HepG2 (cell line): ENCODE results near the gene CTRL. TPM values are rescaled to one million over a fixed set of nuclear protein-coding genes. Genes with fewer than 3 reads are reported as not detected.

Experiments
- CAMTA2 ChIP-seq: sonication (generic); formaldehyde crosslinking; IDR thresholded peaks from 2 replicates; pipeline ENCODE4 v1.4.0; 2020; ENCODE audit warnings: mild to moderate bottlenecking, missing genetic modification reagents, borderline replicate concordance
- FOXJ3 ChIP-seq: sonication (generic); formaldehyde crosslinking; IDR thresholded peaks from 2 replicates; pipeline ENCODE4 v1.4.0; 2020; ENCODE audit warnings: missing genetic modification reagents, mild to moderate bottlenecking, borderline replicate concordance
- HMG20A ChIP-seq: IDR thresholded peaks from 2 replicates; pipeline ENCODE4 v1.6.1; 2016; ENCODE audit warnings: borderline replicate concordance
- HMG20B ChIP-seq: conservative IDR thresholded peaks from 2 replicates; pipeline ENCODE4 v1.6.1; 2016; ENCODE audit warnings: missing genetic modification reagents, missing compliant biosample characterization
- HOXD1 ChIP-seq: sonication (generic); formaldehyde crosslinking; IDR thresholded peaks from 2 replicates; pipeline ENCODE4 v1.5.0; 2020; ENCODE audit warnings: missing genetic modification reagents
- MYC ChIP-seq: sonication (generic); formaldehyde crosslinking; IDR thresholded peaks from 2 replicates; pipeline ENCODE4 v1.9.0; 2021; ENCODE audit warnings: missing genetic modification reagents, borderline replicate concordance
- NCOA5 ChIP-seq: sonication (generic); formaldehyde crosslinking; IDR thresholded peaks from 2 replicates; pipeline ENCODE4 v1.4.0; 2020; ENCODE audit warnings: missing genetic modification reagents
- POLR2AphosphoS5 ChIP-seq: IDR thresholded peaks from 2 replicates; pipeline ENCODE4 v1.6.1; 2012; ENCODE audit warnings: low read depth, low read length
- SALL1 ChIP-seq: sonication (generic); formaldehyde crosslinking; IDR thresholded peaks from 2 replicates; pipeline ENCODE4 v1.8.0; 2022; ENCODE audit warnings: mild to moderate bottlenecking, missing genetic modification reagents
- SNRNP70 ChIP-seq: fragments of 200-400 bp; formaldehyde crosslinking; IDR thresholded peaks from 2 replicates; pipeline ENCODE4 v1.6.1; 2017; ENCODE audit warnings: mild to moderate bottlenecking, low read depth, low read length, moderate library complexity
- TMF1 ChIP-seq: sonication (generic); formaldehyde crosslinking; IDR thresholded peaks from 2 replicates; pipeline ENCODE4 v1.8.1; 2022; ENCODE audit warnings: low read depth, missing genetic modification reagents
- ZNF138 ChIP-seq: sonication (generic); formaldehyde crosslinking; IDR thresholded peaks from 2 replicates; pipeline ENCODE4 v1.5.0; 2020; ENCODE audit warnings: mild to moderate bottlenecking, low read depth, missing genetic modification reagents
- ZNF253 ChIP-seq: sonication (generic); formaldehyde crosslinking; IDR thresholded peaks from 2 replicates; pipeline ENCODE4 v1.8.0; 2022; ENCODE audit warnings: mild to moderate bottlenecking, missing genetic modification reagents, borderline replicate concordance
- ZNF468 ChIP-seq: sonication (generic); formaldehyde crosslinking; IDR thresholded peaks from 2 replicates; pipeline ENCODE4 v1.8.0; 2022; ENCODE audit warnings: mild to moderate bottlenecking, moderate library complexity, missing genetic modification reagents
- ZNF501 ChIP-seq: sonication (generic); formaldehyde crosslinking; IDR thresholded peaks from 2 replicates; pipeline ENCODE4 v1.5.1; 2020; ENCODE audit warnings: mild to moderate bottlenecking, moderate library complexity, missing genetic modification reagents
- ZNF556 ChIP-seq: sonication (generic); formaldehyde crosslinking; IDR thresholded peaks from 2 replicates; pipeline ENCODE4 v1.4.0; 2020; ENCODE audit warnings: mild to moderate bottlenecking, missing genetic modification reagents, borderline replicate concordance
- ZNF572 ChIP-seq: sonication (generic); formaldehyde crosslinking; IDR thresholded peaks from 2 replicates; pipeline ENCODE4 v1.5.1; 2020; ENCODE audit warnings: mild to moderate bottlenecking, missing genetic modification reagents
- ZNF678 ChIP-seq: sonication (generic); formaldehyde crosslinking; IDR thresholded peaks from 2 replicates; pipeline ENCODE4 v1.4.0; 2020; ENCODE audit warnings: mild to moderate bottlenecking, missing genetic modification reagents
- ZNF703 ChIP-seq: sonication (generic); formaldehyde crosslinking; IDR thresholded peaks from 2 replicates; pipeline ENCODE4 v1.5.1; 2020; ENCODE audit warnings: missing genetic modification reagents, mild to moderate bottlenecking, moderate library complexity, borderline replicate concordance
- polyA plus RNA-seq, 8 experiments: library from polyadenylated mRNA; depleted of rRNA in 3 of 8; stranded (reverse) in 7 of 8; unstranded in 1 of 8; fragments of >200 nt; fragmentation: Illumina TruSeq in 4 of 8; extraction: Trizol in 4 of 8; gene quantifications; 2 replicates each; pipeline versions ENCODE4 v1.2.1 to v1.2.3, GENCODE V29; 2011 to 2016; ENCODE audit warnings: low read depth in 4 of 8, missing spikeins in 1 of 8, mixed read lengths in 1 of 8; ENCODE audit not compliant: insufficient read depth in 1 of 8
- total RNA-seq, 5 experiments: library from RNA; depleted of rRNA; stranded (reverse); fragments of >200 nt; fragmentation: Illumina TruSeq; extraction: Trizol; gene quantifications; 2 replicates each; pipeline ENCODE4 v1.2.3, GENCODE V29; 2016; ENCODE audit warnings: low read depth in 1 of 5
- TF ChIP-seq, protein P1 (sequence below): sonication (generic); formaldehyde crosslinking; IDR thresholded peaks from 2 replicates; pipeline ENCODE4 v1.4.0; 2020; ENCODE audit warnings: missing genetic modification reagents
- TF ChIP-seq, protein P2 (sequence below): IDR thresholded peaks from 2 replicates; pipeline ENCODE4 v1.6.1; 2016; ENCODE audit warnings: mild to moderate bottlenecking, missing biosample characterization, missing genetic modification reagents
- TF ChIP-seq, protein P3 (sequence below): IDR thresholded peaks from 2 replicates; pipeline ENCODE4 v1.6.1; 2012; ENCODE audit warnings: inconsistent platforms

CTRL gene
- total and polyA plus RNA-seq, 2 of the 13 experiments (the other 11 are each of a cell fraction or from before 2014, with no cell fraction given) = 1.9 to 2.7 TPM

DNA sequence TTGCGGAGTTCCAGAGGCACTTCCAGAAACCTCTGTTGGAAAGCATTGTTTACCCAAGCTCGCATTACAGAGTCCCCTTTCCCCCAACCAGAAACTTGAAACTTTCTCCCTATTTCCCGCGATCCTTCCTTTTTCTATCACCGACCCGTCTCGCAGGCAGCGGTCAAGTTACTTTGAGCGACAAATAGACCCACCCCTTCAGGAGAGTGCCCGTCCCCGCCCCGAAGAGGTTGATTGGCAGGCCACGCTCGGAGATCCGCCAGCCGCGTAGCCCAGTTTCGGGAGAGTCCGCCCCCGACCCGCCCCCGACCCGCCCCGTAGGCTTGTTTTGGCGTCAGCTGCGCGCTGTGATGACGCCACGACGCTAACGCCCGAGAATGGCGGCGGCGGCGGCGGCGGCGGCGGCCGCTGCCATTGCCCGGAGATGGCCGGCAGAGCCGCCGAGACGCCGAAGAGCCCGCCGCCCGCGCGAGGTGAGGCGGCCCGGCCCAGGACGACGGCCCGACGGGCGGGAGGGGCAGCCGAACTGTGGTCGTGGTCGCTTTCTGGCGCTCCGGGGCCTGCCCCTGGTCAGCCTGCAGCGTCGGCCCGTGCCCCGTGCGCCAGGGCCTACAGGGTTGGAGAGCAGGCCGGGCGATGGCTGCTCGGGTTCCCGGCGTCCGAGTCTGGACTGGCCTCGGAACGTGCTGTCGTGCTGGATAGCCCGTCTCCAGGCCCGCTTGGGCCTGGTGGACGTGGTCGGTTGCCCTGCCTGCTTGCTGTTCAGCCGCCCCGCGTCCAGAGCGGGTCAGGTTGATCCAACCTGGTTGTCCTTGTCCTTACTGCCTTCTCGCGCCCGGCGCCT, 38.5 kb downstream of the CTRL start, which contains the start of gene PSKH1 (continued):
- peak; percentile 79 for TF ChIP-seq POLR2AphosphoS5
- peak; percentile 83; the same call in 1 of the 2 replicates for TF ChIP-seq ZNF703 (CRISPR knock-in tag)
- TF ChIP-seq ZNF556 (CRISPR knock-in tag) = peak; percentile 77
- TF ChIP-seq, protein P1, sequence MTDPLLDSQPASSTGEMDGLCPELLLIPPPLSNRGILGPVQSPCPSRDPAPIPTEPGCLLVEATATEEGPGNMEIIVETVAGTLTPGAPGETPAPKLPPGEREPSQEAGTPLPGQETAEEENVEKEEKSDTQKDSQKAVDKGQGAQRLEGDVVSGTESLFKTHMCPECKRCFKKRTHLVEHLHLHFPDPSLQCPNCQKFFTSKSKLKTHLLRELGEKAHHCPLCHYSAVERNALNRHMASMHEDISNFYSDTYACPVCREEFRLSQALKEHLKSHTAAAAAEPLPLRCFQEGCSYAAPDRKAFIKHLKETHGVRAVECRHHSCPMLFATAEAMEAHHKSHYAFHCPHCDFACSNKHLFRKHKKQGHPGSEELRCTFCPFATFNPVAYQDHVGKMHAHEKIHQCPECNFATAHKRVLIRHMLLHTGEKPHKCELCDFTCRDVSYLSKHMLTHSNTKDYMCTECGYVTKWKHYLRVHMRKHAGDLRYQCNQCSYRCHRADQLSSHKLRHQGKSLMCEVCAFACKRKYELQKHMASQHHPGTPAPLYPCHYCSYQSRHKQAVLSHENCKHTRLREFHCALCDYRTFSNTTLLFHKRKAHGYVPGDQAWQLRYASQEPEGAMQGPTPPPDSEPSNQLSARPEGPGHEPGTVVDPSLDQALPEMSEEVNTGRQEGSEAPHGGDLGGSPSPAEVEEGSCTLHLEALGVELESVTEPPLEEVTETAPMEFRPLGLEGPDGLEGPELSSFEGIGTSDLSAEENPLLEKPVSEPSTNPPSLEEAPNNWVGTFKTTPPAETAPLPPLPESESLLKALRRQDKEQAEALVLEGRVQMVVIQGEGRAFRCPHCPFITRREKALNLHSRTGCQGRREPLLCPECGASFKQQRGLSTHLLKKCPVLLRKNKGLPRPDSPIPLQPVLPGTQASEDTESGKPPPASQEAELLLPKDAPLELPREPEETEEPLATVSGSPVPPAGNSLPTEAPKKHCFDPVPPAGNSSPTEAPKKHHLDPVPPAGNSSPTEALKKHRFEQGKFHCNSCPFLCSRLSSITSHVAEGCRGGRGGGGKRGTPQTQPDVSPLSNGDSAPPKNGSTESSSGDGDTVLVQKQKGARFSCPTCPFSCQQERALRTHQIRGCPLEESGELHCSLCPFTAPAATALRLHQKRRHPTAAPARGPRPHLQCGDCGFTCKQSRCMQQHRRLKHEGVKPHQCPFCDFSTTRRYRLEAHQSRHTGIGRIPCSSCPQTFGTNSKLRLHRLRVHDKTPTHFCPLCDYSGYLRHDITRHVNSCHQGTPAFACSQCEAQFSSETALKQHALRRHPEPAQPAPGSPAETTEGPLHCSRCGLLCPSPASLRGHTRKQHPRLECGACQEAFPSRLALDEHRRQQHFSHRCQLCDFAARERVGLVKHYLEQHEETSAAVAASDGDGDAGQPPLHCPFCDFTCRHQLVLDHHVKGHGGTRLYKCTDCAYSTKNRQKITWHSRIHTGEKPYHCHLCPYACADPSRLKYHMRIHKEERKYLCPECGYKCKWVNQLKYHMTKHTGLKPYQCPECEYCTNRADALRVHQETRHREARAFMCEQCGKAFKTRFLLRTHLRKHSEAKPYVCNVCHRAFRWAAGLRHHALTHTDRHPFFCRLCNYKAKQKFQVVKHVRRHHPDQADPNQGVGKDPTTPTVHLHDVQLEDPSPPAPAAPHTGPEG (CRISPR knock-in tag) = peak; percentile 61; the same call in 1 of the 2 replicates
- no peak for TF ChIP-seq HMG20A (CRISPR knock-in tag)
- TF ChIP-seq CAMTA2 (CRISPR knock-in tag) = peak; percentile 96
- no peak for TF ChIP-seq SNRNP70
- TF ChIP-seq HMG20B (CRISPR knock-in tag) = no peak
- TF ChIP-seq ZNF678 = peak; percentile 89; the same call in 1 of the 2 replicates
- TF ChIP-seq SALL1 (CRISPR knock-in tag) = 0 out of 2 replicates have a peak, but pooled peaks have one; percentile 5
- TF ChIP-seq, protein P2, sequence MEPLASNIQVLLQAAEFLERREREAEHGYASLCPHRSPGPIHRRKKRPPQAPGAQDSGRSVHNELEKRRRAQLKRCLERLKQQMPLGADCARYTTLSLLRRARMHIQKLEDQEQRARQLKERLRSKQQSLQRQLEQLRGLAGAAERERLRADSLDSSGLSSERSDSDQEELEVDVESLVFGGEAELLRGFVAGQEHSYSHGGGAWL (CRISPR knock-in tag) = peak; percentile 76; the same call in 1 of the 2 replicates
- peak; percentile 82; the same call in 1 of the 2 replicates for TF ChIP-seq ZNF468 (CRISPR knock-in tag)
- peak; percentile 65; the same call in 1 of the 2 replicates for TF ChIP-seq MYC
- peak; percentile 88 for TF ChIP-seq TMF1 (CRISPR knock-in tag)
- TF ChIP-seq ZNF501 = peak; percentile 65; the same call in 1 of the 2 replicates
- TF ChIP-seq, protein P3, sequence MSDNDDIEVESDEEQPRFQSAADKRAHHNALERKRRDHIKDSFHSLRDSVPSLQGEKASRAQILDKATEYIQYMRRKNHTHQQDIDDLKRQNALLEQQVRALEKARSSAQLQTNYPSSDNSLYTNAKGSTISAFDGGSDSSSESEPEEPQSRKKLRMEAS = peak; percentile 69
- TF ChIP-seq ZNF572 (CRISPR knock-in tag) = no peak
- TF ChIP-seq FOXJ3 (CRISPR knock-in tag) = 0 out of 2 replicates have a peak, but pooled peaks have one; percentile 39
- TF ChIP-seq HOXD1 (CRISPR knock-in tag) = peak; percentile 92
- TF ChIP-seq NCOA5 = peak; percentile 64; the same call in 1 of the 2 replicates
- TF ChIP-seq ZNF253 = peak; percentile 80; the same call in 1 of the 2 replicates
- TF ChIP-seq ZNF138 (CRISPR knock-in tag) = peak; percentile 50; the same call in 1 of the 2 replicates
